K562 (cell line): ENCODE data around the gene USP49. TPM values are rescaled to one million over a fixed set of nuclear protein-coding genes. Genes with fewer than 3 reads are reported as not detected.
A peak's percentile ranks its signal among the peaks of the same experiment; 100 is the strongest.

Source experiments
- AFF1 ChIP-seq, 2 experiments: fragments of 450-650 bp; IDR thresholded peaks; 2 replicates each; pipeline ENCODE4 v1.6.1; 2018; ENCODE audit warnings: mild to moderate bottlenecking in 2 of 2, low read depth in 1 of 2; ENCODE audit not compliant: partially characterized antibody in 2 of 2
- BRF1 ChIP-seq: IDR thresholded peaks from 3 replicates; pipeline ENCODE4 v1.6.1; 2011; ENCODE audit warnings: borderline replicate concordance, mild to moderate bottlenecking; ENCODE audit not compliant: insufficient read length; ENCODE audit errors: extremely low read depth
- CSDE1 ChIP-seq, 2 experiments: fragments of 450-650 bp; IDR thresholded peaks; 2 replicates each; pipeline ENCODE4 v1.6.1; 2016; ENCODE audit warnings: mild to moderate bottlenecking in 1 of 2
- POLR2H ChIP-seq: IDR thresholded peaks from 2 replicates; pipeline ENCODE4 v1.6.1; 2016; ENCODE audit warnings: missing genetic modification characterization, low read depth, mild to moderate bottlenecking, control low read depth, missing compliant biosample characterization, moderate library complexity
- RNF219 ChIP-seq: fragments of 250-450 bp; sonication (Bioruptor Pico); IDR thresholded peaks from 2 replicates; pipeline ENCODE4 v1.5.0; 2022; ENCODE audit warnings: mild to moderate bottlenecking
- ZNF695 ChIP-seq: fragments of 450-650 bp; formaldehyde crosslinking; IDR thresholded peaks from 2 replicates; pipeline ENCODE4 v1.4.0; 2020; ENCODE audit warnings: mild to moderate bottlenecking, moderate library complexity
- polyA plus RNA-seq, 8 experiments: library from polyadenylated mRNA; depleted of rRNA in 4 of 8; stranded (reverse) in 5 of 8; unstranded in 3 of 8; fragments of >200 nt; fragmentation: Nextera tagmentation in 2 of 8; fragmentation: Illumina TruSeq in 1 of 8; extraction: Ambion mirVana in 2 of 8; extraction: Trizol in 1 of 8; gene quantifications; 2 replicates each; pipeline versions ENCODE4 v1.2.1 to v1.2.3, GENCODE V29; 2011 to 2014; ENCODE audit warnings: inconsistent platforms in 1 of 8, missing spikeins in 1 of 8
- total RNA-seq, 7 experiments: library from RNA; depleted of rRNA in 6 of 7; stranded (reverse); fragments of >200 nt in 6 of 7; fragmentation: Illumina TruSeq in 2 of 7; extraction: Trizol in 2 of 7; gene quantifications; 2 replicates each; pipeline versions ENCODE4 v1.2.1 to v1.2.3, GENCODE V29; 2011 to 2021; ENCODE audit warnings: low replicate concordance in 1 of 7
- TF ChIP-seq, protein P1 (sequence below): fragments of 200-800 bp; sonication (Bioruptor generic); IDR thresholded peaks from 2 replicates; pipeline ENCODE4 v1.6.1; 2016; ENCODE audit warnings: missing genetic modification characterization, missing compliant biosample characterization
- TF ChIP-seq, protein P2 (sequence below), 2 experiments: fragments of 450-650 bp in 1 of 2; IDR thresholded peaks; 2 replicates each; pipeline ENCODE4 v1.6.1; 2011 to 2017; ENCODE audit warnings: low read depth in 2 of 2, antibody characterized with exemption in 1 of 2, borderline replicate concordance in 1 of 2, low read length in 1 of 2, mild to moderate bottlenecking in 1 of 2, mixed read lengths in 1 of 2; ENCODE audit not compliant: control insufficient read depth in 1 of 2

USP49 gene
- total and polyA plus RNA-seq, 9 of the 15 experiments (the other 6 are each of a cell fraction or from before 2014, with no cell fraction given), result 1.0 to 9.9 (median 6.5) TPM

DNA sequence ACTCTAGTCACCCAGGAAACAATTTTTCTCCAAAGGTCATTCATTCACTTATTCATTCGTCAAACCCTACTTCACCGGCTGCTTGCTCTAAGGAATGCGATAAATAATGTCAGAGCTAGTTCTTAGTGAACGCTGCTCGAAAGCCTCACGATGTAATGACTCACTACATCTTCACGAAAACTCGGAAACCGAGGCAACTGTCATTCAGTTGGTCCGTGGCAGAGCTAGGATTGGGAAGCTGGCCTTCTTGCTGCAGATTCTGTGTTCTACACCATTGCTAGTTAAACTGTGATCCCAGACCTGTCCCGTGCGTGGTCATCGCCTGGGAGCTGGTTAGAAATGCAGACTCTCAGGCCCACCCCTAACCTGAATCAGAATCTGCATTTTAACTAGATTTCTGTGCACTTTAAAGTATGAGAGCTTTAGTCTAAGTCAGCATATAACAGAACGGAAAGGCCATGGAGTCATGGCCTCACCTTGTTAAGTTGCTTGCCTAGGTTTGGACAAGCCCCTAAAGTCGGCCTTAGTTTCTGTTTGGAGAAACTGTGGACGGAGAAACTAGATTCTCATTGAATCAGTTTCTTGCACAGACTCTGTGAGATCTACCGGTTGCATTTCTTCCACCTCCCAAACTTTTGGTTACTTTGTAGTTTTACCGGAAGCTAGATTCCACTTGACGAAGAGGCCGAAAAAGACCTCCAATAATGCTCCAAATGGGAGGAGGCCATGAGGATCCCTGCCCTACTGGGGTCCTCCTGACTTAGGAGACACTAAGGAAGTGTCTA, 47.1 kb upstream of the USP49 start (continued):
- TF ChIP-seq RNF219 (CRISPR knock-in tag) (no peak), POLR2H (tag) (no peak), BRF1 (no peak), ZNF695 (CRISPR knock-in tag) (no peak; the same call in 1 of the 2 replicates), CSDE1 (IDR thresholded peaks at IDR 0.05) (no peak), AFF1 (IDR thresholded peaks at IDR 0.05; ENCODE audit: low read depth in 1 of 2, partially characterized antibody in 2 of 2) (peak in 1 of 2 experiments; percentile 26)
- TF ChIP-seq, protein P1, sequence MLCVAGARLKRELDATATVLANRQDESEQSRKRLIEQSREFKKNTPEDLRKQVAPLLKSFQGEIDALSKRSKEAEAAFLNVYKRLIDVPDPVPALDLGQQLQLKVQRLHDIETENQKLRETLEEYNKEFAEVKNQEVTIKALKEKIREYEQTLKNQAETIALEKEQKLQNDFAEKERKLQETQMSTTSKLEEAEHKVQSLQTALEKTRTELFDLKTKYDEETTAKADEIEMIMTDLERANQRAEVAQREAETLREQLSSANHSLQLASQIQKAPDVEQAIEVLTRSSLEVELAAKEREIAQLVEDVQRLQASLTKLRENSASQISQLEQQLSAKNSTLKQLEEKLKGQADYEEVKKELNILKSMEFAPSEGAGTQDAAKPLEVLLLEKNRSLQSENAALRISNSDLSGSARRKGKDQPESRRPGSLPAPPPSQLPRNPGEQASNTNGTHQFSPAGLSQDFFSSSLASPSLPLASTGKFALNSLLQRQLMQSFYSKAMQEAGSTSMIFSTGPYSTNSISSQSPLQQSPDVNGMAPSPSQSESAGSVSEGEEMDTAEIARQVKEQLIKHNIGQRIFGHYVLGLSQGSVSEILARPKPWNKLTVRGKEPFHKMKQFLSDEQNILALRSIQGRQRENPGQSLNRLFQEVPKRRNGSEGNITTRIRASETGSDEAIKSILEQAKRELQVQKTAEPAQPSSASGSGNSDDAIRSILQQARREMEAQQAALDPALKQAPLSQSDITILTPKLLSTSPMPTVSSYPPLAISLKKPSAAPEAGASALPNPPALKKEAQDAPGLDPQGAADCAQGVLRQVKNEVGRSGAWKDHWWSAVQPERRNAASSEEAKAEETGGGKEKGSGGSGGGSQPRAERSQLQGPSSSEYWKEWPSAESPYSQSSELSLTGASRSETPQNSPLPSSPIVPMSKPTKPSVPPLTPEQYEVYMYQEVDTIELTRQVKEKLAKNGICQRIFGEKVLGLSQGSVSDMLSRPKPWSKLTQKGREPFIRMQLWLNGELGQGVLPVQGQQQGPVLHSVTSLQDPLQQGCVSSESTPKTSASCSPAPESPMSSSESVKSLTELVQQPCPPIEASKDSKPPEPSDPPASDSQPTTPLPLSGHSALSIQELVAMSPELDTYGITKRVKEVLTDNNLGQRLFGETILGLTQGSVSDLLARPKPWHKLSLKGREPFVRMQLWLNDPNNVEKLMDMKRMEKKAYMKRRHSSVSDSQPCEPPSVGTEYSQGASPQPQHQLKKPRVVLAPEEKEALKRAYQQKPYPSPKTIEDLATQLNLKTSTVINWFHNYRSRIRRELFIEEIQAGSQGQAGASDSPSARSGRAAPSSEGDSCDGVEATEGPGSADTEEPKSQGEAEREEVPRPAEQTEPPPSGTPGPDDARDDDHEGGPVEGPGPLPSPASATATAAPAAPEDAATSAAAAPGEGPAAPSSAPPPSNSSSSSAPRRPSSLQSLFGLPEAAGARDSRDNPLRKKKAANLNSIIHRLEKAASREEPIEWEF, result no peak
- TF ChIP-seq, protein P2, sequence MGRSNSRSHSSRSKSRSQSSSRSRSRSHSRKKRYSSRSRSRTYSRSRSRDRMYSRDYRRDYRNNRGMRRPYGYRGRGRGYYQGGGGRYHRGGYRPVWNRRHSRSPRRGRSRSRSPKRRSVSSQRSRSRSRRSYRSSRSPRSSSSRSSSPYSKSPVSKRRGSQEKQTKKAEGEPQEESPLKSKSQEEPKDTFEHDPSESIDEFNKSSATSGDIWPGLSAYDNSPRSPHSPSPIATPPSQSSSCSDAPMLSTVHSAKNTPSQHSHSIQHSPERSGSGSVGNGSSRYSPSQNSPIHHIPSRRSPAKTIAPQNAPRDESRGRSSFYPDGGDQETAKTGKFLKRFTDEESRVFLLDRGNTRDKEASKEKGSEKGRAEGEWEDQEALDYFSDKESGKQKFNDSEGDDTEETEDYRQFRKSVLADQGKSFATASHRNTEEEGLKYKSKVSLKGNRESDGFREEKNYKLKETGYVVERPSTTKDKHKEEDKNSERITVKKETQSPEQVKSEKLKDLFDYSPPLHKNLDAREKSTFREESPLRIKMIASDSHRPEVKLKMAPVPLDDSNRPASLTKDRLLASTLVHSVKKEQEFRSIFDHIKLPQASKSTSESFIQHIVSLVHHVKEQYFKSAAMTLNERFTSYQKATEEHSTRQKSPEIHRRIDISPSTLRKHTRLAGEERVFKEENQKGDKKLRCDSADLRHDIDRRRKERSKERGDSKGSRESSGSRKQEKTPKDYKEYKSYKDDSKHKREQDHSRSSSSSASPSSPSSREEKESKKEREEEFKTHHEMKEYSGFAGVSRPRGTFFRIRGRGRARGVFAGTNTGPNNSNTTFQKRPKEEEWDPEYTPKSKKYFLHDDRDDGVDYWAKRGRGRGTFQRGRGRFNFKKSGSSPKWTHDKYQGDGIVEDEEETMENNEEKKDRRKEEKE (IDR thresholded peaks at IDR 0.05; ENCODE audit: borderline replicate concordance in 1 of 2, control insufficient read depth in 1 of 2, low read depth in 2 of 2, low read length in 1 of 2), result no peak
